Nasal cavity respiratory epithelium epithelial cell of viscerocranial mucosa (primary cell): ENCODE results near the gene NDUFB4. TPM values are rescaled to one million over a fixed set of nuclear protein-coding genes. Genes with fewer than 3 reads are reported as not detected.

Source experiments
- total RNA-seq: library from RNA; depleted of rRNA; stranded (reverse); fragments of >200 nt; gene quantifications from 2 replicates; pipeline ENCODE4 v1.2.3, GENCODE V29; 2014

Gene NDUFB4
- 18.8 and 27.8 TPM in 2 replicates for total RNA-seq

GRCh38 chr3:120596116-120596852 is at the start of gene NDUFB4:
TSS of gene NDUFB4 (plus strand) at chr3:120596336. CDS start at chr3:120596360, 24 bp downstream.

Other genes with a start within 250 kb of the NDUFB4 start
- 35.0 and 41.4 TPM in 2 replicates for gene LRRC58, start 247.0 kb upstream of the NDUFB4 start, total RNA-seq
- 50.6 and 122 TPM in 2 replicates for gene FSTL1, start 145.3 kb upstream of the NDUFB4 start, total RNA-seq
- gene HGD, start 85.9 kb downstream of the NDUFB4 start, total RNA-seq = 0.28 and 0.34 TPM in 2 replicates
- gene RABL3, start 146.2 kb downstream of the NDUFB4 start, total RNA-seq = 17.4 and 23.1 TPM in 2 replicates
- gene GTF2E1, start 146.4 kb downstream of the NDUFB4 start, total RNA-seq = 22.0 and 29.0 TPM in 2 replicates